Measurements from ENCODE around the gene GXYLT1. TPM values are rescaled to one million over a fixed set of nuclear protein-coding genes. Genes with fewer than 3 reads are reported as not detected.

Gene GXYLT1
- total and polyA plus RNA-seq, 2 donors (not counting 3 experiments of a cell fraction or from before 2014, with no cell fraction given), result 6.8 to 23.0 TPM

DNA sequence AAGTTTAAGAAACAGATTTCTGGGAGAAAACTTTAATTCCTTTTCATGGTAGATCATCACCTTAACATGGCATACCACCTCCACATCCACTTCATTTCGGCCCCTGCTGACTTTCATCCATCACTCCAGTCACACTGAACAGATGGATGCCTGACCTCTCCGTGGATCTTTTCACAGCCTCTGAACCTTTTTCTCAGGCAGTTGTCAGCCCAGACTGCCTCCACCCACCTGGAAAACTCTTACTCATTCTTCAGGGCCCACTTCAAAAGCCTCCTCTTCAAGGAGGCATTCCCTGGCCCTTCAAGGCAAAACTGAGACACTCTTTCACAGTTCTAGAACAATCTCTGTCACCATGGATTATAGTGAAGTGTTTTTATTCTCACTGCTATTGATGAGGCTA is 52.9 kb downstream of the GXYLT1 start:
- no peaks in the 10 kb centered on the region for H3K9me1 ChIP-seq (replicated peaks; ENCODE audit: control insufficient read depth, extremely low read depth, insufficient read depth, low read length)
- CTCF ChIA-PET, result interaction anchor here (1.2 to 1.6 kb wide), 2 partner anchors 236 to 828 kb away, joined by 3 read pairs; no protein-coding TSS in a partner anchor
- no peak overlapping the region for H3K9ac ChIP-seq (replicated peaks; ENCODE audit: extremely low read depth, insufficient read depth, low read length)
- TF ChIP-seq EZH2 (IDR thresholded peaks at IDR 0.05; ENCODE audit: borderline replicate concordance, low read depth, low read length, severe bottlenecking), result no peak
- H3K4me2 ChIP-seq (ENCODE audit: insufficient read depth, low read length), result no peak overlapping the region
- POLR2A ChIA-PET, result no interaction called here
- H3K9me3 ChIP-seq (replicated peaks; ENCODE audit: control insufficient read depth, insufficient read depth, low read length), result no peaks in the 10 kb centered on the region
- H3K4me3 ChIP-seq (replicated peaks in 1 of 3; ENCODE audit: insufficient read depth in 1 of 3, low read depth in 1 of 3, low read length in 3 of 3), result no peak overlapping the region
- BruUV-seq (replicated peaks), result no TSS peak
- peaks cover 19% of the 10 kb centered on the region for H3K4me1 ChIP-seq (ENCODE audit: control insufficient read depth, extremely low read depth, insufficient read depth, low read length)
- H3K36me3 ChIP-seq (ENCODE audit: control insufficient read depth in 2 of 2, extremely low read depth in 1 of 2, insufficient read depth in 2 of 2, low read length in 2 of 2), result peaks cover 0 to 2% of the 10 kb centered on the region in 2 experiments
- dilution Hi-C loops (cut with MboI; ENCODE audit: extremely low pct_ligation_motif_present, low sequenced_read_pairs) (no loop called here), intact Hi-C loops (cut with micrococcal nuclease) (loop anchor here (10.0 kb wide), 1 partner anchor 567 kb away; no protein-coding TSS in a partner anchor)
- no peak overlapping the region for H2AFZ ChIP-seq (ENCODE audit: low read depth, low read length)
- DNase-seq (ENCODE audit: low read depth, low spot score), result no peak
- H3K27me3 ChIP-seq (ENCODE audit: control insufficient read depth in 2 of 2, insufficient read depth in 2 of 2, low read length in 2 of 2), result no peaks in the 10 kb centered on the region
- FAIRE-seq, result no peak
- H4K20me1 ChIP-seq (replicated peaks; ENCODE audit: control insufficient read depth, extremely low read depth, insufficient read depth, low read length), result no peaks in the 10 kb centered on the region
- no peaks in the 10 kb centered on the region for H3K79me2 ChIP-seq (ENCODE audit: control insufficient read depth, insufficient read depth, low read length)
- peak overlapping the region; percentile 27 for H3K27ac ChIP-seq (ENCODE audit: insufficient read depth, low read depth, low read length)

DNA sequence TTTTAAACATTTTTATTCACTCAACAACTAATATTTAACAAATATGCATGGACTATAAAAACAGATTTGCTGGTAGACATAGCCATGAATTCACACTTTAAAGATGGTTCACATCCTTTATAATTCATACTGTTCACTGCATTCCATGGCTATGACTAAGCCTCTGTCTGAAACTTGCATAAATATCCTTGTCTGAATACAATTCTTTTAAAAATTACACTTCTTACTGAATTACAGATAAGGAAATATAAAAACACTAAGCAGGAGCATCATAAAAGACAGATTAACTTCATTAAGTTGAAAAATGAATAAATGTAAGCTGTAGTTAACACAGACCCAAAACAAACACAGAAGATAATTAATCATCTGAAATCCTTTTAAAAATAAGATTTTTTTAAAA is 53.8 kb downstream of the GXYLT1 start:
- dilution Hi-C loops (cut with MboI; ENCODE audit: extremely low pct_ligation_motif_present, low sequenced_read_pairs), result no loop called here
- H3K9ac ChIP-seq (replicated peaks; ENCODE audit: extremely low read depth, insufficient read depth, low read length), result peak overlapping the region; percentile 28
- TF ChIP-seq FOS (IDR thresholded peaks at IDR 0.05; ENCODE audit: borderline replicate concordance, insufficient read depth, low read length), result peak; percentile 78
- TF ChIP-seq JUN (IDR thresholded peaks at IDR 0.05; ENCODE audit: borderline replicate concordance, insufficient read depth, insufficient read length, low read depth), result peak; percentile 74
- no peak for TF ChIP-seq MYC (IDR thresholded peaks at IDR 0.05; ENCODE audit: low read depth, low read length)
- TF ChIP-seq GATA2 (IDR thresholded peaks at IDR 0.05; ENCODE audit: insufficient read depth, insufficient read length, low read depth, low read length), result no peak
- TF ChIP-seq, protein P1, sequence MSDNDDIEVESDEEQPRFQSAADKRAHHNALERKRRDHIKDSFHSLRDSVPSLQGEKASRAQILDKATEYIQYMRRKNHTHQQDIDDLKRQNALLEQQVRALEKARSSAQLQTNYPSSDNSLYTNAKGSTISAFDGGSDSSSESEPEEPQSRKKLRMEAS (IDR thresholded peaks at IDR 0.05; ENCODE audit: insufficient read depth, insufficient read length), result no peak
- TF ChIP-seq, protein P2, sequence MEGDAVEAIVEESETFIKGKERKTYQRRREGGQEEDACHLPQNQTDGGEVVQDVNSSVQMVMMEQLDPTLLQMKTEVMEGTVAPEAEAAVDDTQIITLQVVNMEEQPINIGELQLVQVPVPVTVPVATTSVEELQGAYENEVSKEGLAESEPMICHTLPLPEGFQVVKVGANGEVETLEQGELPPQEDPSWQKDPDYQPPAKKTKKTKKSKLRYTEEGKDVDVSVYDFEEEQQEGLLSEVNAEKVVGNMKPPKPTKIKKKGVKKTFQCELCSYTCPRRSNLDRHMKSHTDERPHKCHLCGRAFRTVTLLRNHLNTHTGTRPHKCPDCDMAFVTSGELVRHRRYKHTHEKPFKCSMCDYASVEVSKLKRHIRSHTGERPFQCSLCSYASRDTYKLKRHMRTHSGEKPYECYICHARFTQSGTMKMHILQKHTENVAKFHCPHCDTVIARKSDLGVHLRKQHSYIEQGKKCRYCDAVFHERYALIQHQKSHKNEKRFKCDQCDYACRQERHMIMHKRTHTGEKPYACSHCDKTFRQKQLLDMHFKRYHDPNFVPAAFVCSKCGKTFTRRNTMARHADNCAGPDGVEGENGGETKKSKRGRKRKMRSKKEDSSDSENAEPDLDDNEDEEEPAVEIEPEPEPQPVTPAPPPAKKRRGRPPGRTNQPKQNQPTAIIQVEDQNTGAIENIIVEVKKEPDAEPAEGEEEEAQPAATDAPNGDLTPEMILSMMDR (IDR thresholded peaks at IDR 0.05; ENCODE audit: extremely low read depth in 1 of 2, insufficient read depth in 1 of 2, low read depth in 1 of 2, low read length in 2 of 2), result no peak
- TF ChIP-seq POLR2AphosphoS5 (IDR thresholded peaks at IDR 0.05; ENCODE audit: insufficient read depth, low read depth, low read length), result no peak
- no peak for TF ChIP-seq EZH2 (IDR thresholded peaks at IDR 0.05; ENCODE audit: borderline replicate concordance, low read depth, low read length, severe bottlenecking)
- no peak for TF ChIP-seq POLR2A (IDR thresholded peaks at IDR 0.05; ENCODE audit: low read depth, low read length)
- no peaks in the 10 kb centered on the region for H3K27me3 ChIP-seq (ENCODE audit: control insufficient read depth in 2 of 2, insufficient read depth in 2 of 2, low read length in 2 of 2)
- H3K9me3 ChIP-seq (replicated peaks; ENCODE audit: control insufficient read depth, insufficient read depth, low read length), result no peaks in the 10 kb centered on the region
- DNase-seq (ENCODE audit: low read depth, low spot score) (peak; percentile 80), FAIRE-seq (peak; percentile 59)
- H3K79me2 ChIP-seq (ENCODE audit: control insufficient read depth, insufficient read depth, low read length), result no peaks in the 10 kb centered on the region
- POLR2A ChIA-PET, result no interaction called here
- H3K27ac ChIP-seq (ENCODE audit: insufficient read depth, low read depth, low read length), result peak overlapping the region; percentile 50
- peaks cover 0 to 2% of the 10 kb centered on the region in 2 experiments for H3K36me3 ChIP-seq (ENCODE audit: control insufficient read depth in 2 of 2, extremely low read depth in 1 of 2, insufficient read depth in 2 of 2, low read length in 2 of 2)
- no TSS peak for BruUV-seq (replicated peaks)
- no peaks in the 10 kb centered on the region for H4K20me1 ChIP-seq (replicated peaks; ENCODE audit: control insufficient read depth, extremely low read depth, insufficient read depth, low read length)
- CTCF ChIA-PET, result interaction anchor here (1.6 kb wide), 1 partner anchor 827 kb away, joined by 3 read pairs; no protein-coding TSS in a partner anchor
- no peak overlapping the region for H2AFZ ChIP-seq (ENCODE audit: low read depth, low read length)
- peak overlapping the region; percentile 80 for H3K4me2 ChIP-seq (ENCODE audit: insufficient read depth, low read length)
- no peaks in the 10 kb centered on the region for H3K9me1 ChIP-seq (replicated peaks; ENCODE audit: control insufficient read depth, extremely low read depth, insufficient read depth, low read length)
- H3K4me3 ChIP-seq (replicated peaks in 1 of 3; ENCODE audit: insufficient read depth in 1 of 3, low read depth in 1 of 3, low read length in 3 of 3), result no peak overlapping the region
- intact Hi-C loops (cut with micrococcal nuclease), result loop anchor here (10.0 kb wide), 1 partner anchor 566 kb away; no protein-coding TSS in a partner anchor
- peaks cover 19% of the 10 kb centered on the region for H3K4me1 ChIP-seq (ENCODE audit: control insufficient read depth, extremely low read depth, insufficient read depth, low read length)
